Peyer's patch (tissue), 4 donors: Measurements from ENCODE around the gene SLC16A9. TPM values are rescaled to one million over a fixed set of nuclear protein-coding genes. Genes with fewer than 3 reads are reported as not detected.

Source experiments
- DNase-seq, 3 donors: peaks; one replicate each; pipeline ENCODE4 v3.0.0-alpha.2; 2017 to 2019
- H3K27ac ChIP-seq, 4 donors: fragments of 200-600 bp; sonication (generic); one replicate each; pipeline ENCODE4 v1.5.1; 2016 to 2019
- H3K27me3 ChIP-seq, 2 donors: fragments of 200-600 bp; sonication (generic); one replicate each; pipeline ENCODE4 v1.5.1; 2019
- H3K36me3 ChIP-seq, 3 donors: fragments of 200-600 bp; sonication (generic); one replicate each; pipeline ENCODE4 v1.5.1; 2016 to 2019
- H3K4me1 ChIP-seq, 4 donors: fragments of 200-600 bp; sonication (generic); one replicate each; pipeline ENCODE4 v1.5.1; 2016 to 2019
- H3K4me3 ChIP-seq, 4 donors: fragments of 200-600 bp; sonication (generic); 1 replicate in 3 of 4; 2 replicates in 1 of 4; pipeline ENCODE4 v1.5.1; 2016 to 2019; ENCODE audit warnings: mild to moderate bottlenecking in 1 of 4
- H3K9me3 ChIP-seq, 4 donors: fragments of 200-600 bp; sonication (generic); one replicate each; pipeline ENCODE4 v1.5.1; 2016 to 2019; ENCODE audit warnings: mild to moderate bottlenecking in 1 of 4
- CTCF ChIP-seq, 6 experiments: fragments of 450-650 bp in 4 of 6; fragments of 200-600 bp in 2 of 6; sonication (generic) in 1 of 6; IDR thresholded peaks; one replicate each; pipeline ENCODE4 v1.5.1; 2017 to 2019; ENCODE audit warnings: antibody characterized with exemption in 6 of 6, mild to moderate bottlenecking in 3 of 6, moderate library complexity in 1 of 6
- POLR2A ChIP-seq, 2 donors: fragments of 450-650 bp; IDR thresholded peaks; one replicate each; pipeline ENCODE4 v1.5.1; 2017; ENCODE audit warnings: antibody characterized with exemption in 2 of 2, mild to moderate bottlenecking in 2 of 2, moderate library complexity in 2 of 2
- total RNA-seq, 4 donors: library from RNA; depleted of rRNA; stranded (reverse); fragments of >200 nt; gene quantifications; one replicate each; pipeline ENCODE4 v1.1.0, GENCODE V29; 2016

The SLC16A9 gene
- total RNA-seq, 4 donors from 2014 or later: 1.5 to 4.0 (median 2.3) TPM; not detected in 1

- Histone ChIP-seq H3K4me3 (no peak overlapping the region), H3K27ac (no peak overlapping the region), H3K36me3 (no peaks in the 10 kb centered on the region), H3K9me3 (no peaks in the 10 kb centered on the region), H3K27me3 (no peaks in the 10 kb centered on the region), H3K4me1 (no peaks in the 10 kb centered on the region)
- TF ChIP-seq POLR2A (IDR thresholded peaks at IDR 0.05) (no peak), CTCF (IDR thresholded peaks at IDR 0.05) (no peak)
- DNase-seq: no peak
Measured at GRCh38 chr10:59618666-59619065, 91.0 kb downstream of the SLC16A9 start.

GRCh38 chr10:59617996-59618395, 91.7 kb downstream of the SLC16A9 start:
- Histone ChIP-seq H3K36me3 (no peaks in the 10 kb centered on the region), H3K4me3 (no peak overlapping the region), H3K4me1 (no peaks in the 10 kb centered on the region), H3K9me3 (no peaks in the 10 kb centered on the region), H3K27ac (no peak overlapping the region), H3K27me3 (no peaks in the 10 kb centered on the region)
- no peak for DNase-seq
- TF ChIP-seq CTCF (IDR thresholded peaks at IDR 0.05) (no peak), POLR2A (IDR thresholded peaks at IDR 0.05) (no peak)

GRCh38 chr10:59611048-59611447, 98.6 kb downstream of the SLC16A9 start:
- TF ChIP-seq POLR2A (IDR thresholded peaks at IDR 0.05) (no peak), CTCF (IDR thresholded peaks at IDR 0.05) (no peak)
- Histone ChIP-seq H3K27me3 (no peaks in the 10 kb centered on the region), H3K4me1 (no peaks in the 10 kb centered on the region), H3K36me3 (no peaks in the 10 kb centered on the region), H3K9me3 (no peaks in the 10 kb centered on the region), H3K27ac (no peak overlapping the region), H3K4me3 (no peak overlapping the region)
- DNase-seq: no peak

GRCh38 chr10:59607970-59608369, 101.7 kb downstream of the SLC16A9 start:
- no peaks in the 10 kb centered on the region for H3K9me3 ChIP-seq
- no peak overlapping the region for H3K4me3 ChIP-seq
- H3K36me3 ChIP-seq: no peaks in the 10 kb centered on the region
- no peak for DNase-seq
- H3K27ac ChIP-seq: no peak overlapping the region
- TF ChIP-seq POLR2A (IDR thresholded peaks at IDR 0.05) (no peak), CTCF (IDR thresholded peaks at IDR 0.05) (no peak)
- no peaks in the 10 kb centered on the region for H3K27me3 ChIP-seq
- H3K4me1 ChIP-seq: no peaks in the 10 kb centered on the region

GRCh38 chr10:59606551-59606961, 103.1 kb downstream of the SLC16A9 start:
- Histone ChIP-seq H3K36me3 (no peaks in the 10 kb centered on the region), H3K27me3 (no peaks in the 10 kb centered on the region), H3K27ac (no peak overlapping the region), H3K4me1 (no peaks in the 10 kb centered on the region), H3K9me3 (no peaks in the 10 kb centered on the region), H3K4me3 (no peak overlapping the region)
- DNase-seq: no peak
- TF ChIP-seq POLR2A (IDR thresholded peaks at IDR 0.05) (no peak), CTCF (IDR thresholded peaks at IDR 0.05) (no peak)

GRCh38 chr10:59601985-59602384, 107.7 kb downstream of the SLC16A9 start:
- Histone ChIP-seq H3K9me3 (no peaks in the 10 kb centered on the region), H3K36me3 (no peaks in the 10 kb centered on the region), H3K27me3 (no peaks in the 10 kb centered on the region), H3K4me3 (no peak overlapping the region), H3K27ac (no peak overlapping the region), H3K4me1 (no peaks in the 10 kb centered on the region)
- no peak for DNase-seq
- TF ChIP-seq CTCF (IDR thresholded peaks at IDR 0.05) (no peak), POLR2A (IDR thresholded peaks at IDR 0.05) (no peak)
